Common myeloid progenitor, CD34-positive (primary cell): Measurements from ENCODE around the gene KIF4A.
"Not testable (repeated sequence)": the region's sequence is repeated elsewhere in the genome, so short reads cannot be mapped to it uniquely, and the experiment has no call there.

ENCODE experiments used
- CTCF ChIA-PET: fragments of 350-600 bp; sonication (Branson Sonifier 250); formaldehyde crosslinking; loops from one replicate; lab custom pipeline; 2021; ENCODE audit warnings: antibody characterized with exemption; lab: Charles Lee
- POLR2A ChIA-PET: fragments of 350-600 bp; sonication (Branson Sonifier 250); formaldehyde crosslinking; loops from one replicate; lab custom pipeline; 2021; ENCODE audit warnings: antibody characterized with exemption; lab: Charles Lee
- DNase-seq, 3 donors: peaks; one replicate each; pipeline versions ENCODE4 v3.0.0 to v3.0.0-alpha.2; 2013
- H3K27ac ChIP-seq, 2 experiments: 1 replicate in 1 of 2; 2 replicates in 1 of 2; pipeline ENCODE4 v1.7.0; 2013; ENCODE audit warnings: inconsistent platforms in 2 of 2, low read length in 2 of 2, mild to moderate bottlenecking in 2 of 2, low read depth in 1 of 2, moderate library complexity in 1 of 2; ENCODE audit not compliant: severe bottlenecking in 2 of 2, insufficient read depth in 1 of 2, poor library complexity in 1 of 2
- H3K27me3 ChIP-seq, 5 experiments: replicated peaks in 2 of 5; 1 replicate in 3 of 5; 2 replicates in 2 of 5; pipeline versions ENCODE4 v1.6.1 to v1.7.0; 2013; ENCODE audit warnings: low read length in 4 of 5, mild to moderate bottlenecking in 2 of 5, moderate library complexity in 2 of 5, inconsistent platforms in 1 of 5; ENCODE audit not compliant: insufficient read depth in 5 of 5, control insufficient read depth in 4 of 5
- H3K36me3 ChIP-seq, 4 experiments: 1 replicate in 2 of 4; 2 replicates in 2 of 4; pipeline versions ENCODE4 v1.6.1 to v1.7.0; 2013; ENCODE audit warnings: low read length in 3 of 4, control low read depth in 1 of 4, mild to moderate bottlenecking in 1 of 4; ENCODE audit not compliant: control insufficient read depth in 4 of 4, insufficient read depth in 4 of 4
- H3K4me1 ChIP-seq, 4 experiments: 1 replicate in 3 of 4; 2 replicates in 1 of 4; pipeline versions ENCODE4 v1.6.1 to v1.7.1; 2013; ENCODE audit warnings: low read length in 3 of 4, mild to moderate bottlenecking in 3 of 4, control low read depth in 1 of 4, inconsistent platforms in 1 of 4, moderate library complexity in 1 of 4; ENCODE audit not compliant: control insufficient read depth in 4 of 4, insufficient read depth in 4 of 4; ENCODE audit errors: control extremely low read depth in 1 of 4
- H3K4me3 ChIP-seq, 7 experiments: 1 replicate in 4 of 7; 2 replicates in 3 of 7; pipeline versions ENCODE4 v1.5.1 to v1.7.0; 2013; ENCODE audit warnings: mild to moderate bottlenecking in 7 of 7, low read length in 6 of 7, moderate library complexity in 6 of 7, inconsistent platforms in 2 of 7, low read depth in 2 of 7, control low read depth in 1 of 7; ENCODE audit not compliant: insufficient read depth in 4 of 7, control insufficient read depth in 1 of 7; ENCODE audit errors: extremely low read depth in 1 of 7
- H3K9me3 ChIP-seq, 5 experiments: 1 replicate in 4 of 5; 2 replicates in 1 of 5; pipeline versions ENCODE4 v1.6.1 to v1.7.1; 2013; ENCODE audit warnings: low read length in 4 of 5, mild to moderate bottlenecking in 2 of 5, inconsistent platforms in 1 of 5, low read depth in 1 of 5, moderate library complexity in 1 of 5; ENCODE audit not compliant: control insufficient read depth in 4 of 5, insufficient read depth in 2 of 5; ENCODE audit errors: control extremely low read depth in 1 of 5
- WGBS: methylation state at CpG from one replicate; pipeline ENCODE4 v1.1.5; 2013; ENCODE audit not compliant: insufficient coverage; 5-methylcytosine and 5-hydroxymethylcytosine counted together

Gene KIF4A

DNA sequence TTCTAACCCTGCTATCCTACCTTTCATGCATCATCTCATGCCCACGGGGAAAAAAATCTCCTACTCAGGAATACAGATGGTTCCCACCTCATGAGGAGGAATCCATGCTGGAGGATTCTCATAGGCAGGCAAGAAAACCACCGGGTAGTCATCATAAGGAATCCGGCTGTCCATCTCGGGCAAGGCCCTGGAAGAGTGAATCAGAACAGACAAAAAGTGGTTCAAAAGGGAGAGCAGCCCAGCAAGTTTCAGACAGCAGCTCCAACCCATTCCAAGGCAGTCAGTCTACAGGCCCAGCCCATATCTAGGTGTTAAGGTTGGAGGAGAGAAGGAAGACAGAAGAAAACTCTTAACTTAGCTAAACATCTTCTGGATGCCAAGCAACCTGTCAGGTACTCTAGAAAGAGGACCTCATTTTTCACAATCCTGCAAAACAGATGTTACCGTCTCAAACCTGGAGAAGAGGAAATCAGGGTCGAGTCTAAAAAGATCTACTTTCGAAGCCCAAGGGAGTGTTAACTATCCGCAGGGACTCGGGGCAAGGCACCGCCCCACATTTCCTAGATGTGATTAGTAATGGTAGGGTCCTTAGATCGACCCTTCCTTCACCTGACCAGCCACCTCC lies 624 bp upstream of the KIF4A start:
- CTCF ChIA-PET, result no interaction called here
- DNase-seq, result no peak
- POLR2A ChIA-PET, result no interaction called here

DNA sequence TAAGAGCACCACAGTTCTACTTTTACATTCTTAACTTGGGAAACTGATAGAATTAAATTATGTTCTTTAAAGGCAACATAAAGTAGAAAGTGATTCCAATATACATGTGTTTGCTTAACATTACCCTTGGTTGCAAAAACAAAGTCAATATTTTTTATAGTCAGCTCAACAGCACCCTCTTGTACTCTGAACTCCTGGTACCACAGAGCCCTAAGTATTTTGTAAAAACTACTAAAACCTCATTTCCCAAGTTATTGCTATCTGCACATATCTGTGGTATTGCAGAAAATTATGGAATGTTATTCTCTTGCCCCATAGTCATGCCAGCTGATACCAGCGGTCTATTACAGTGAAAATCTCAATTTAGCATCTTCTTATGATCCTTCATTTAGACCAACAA lies 2.9 kb downstream of the KIF4A start:
- no peak overlapping the region for H3K4me3 ChIP-seq
- no CpG with 5 or more reads among the region's 1 CpG for WGBS
- no peaks in the 10 kb centered on the region for H3K9me3 ChIP-seq
- no peak for DNase-seq
- CTCF ChIA-PET, result no interaction called here
- POLR2A ChIA-PET, result no interaction called here
- H3K4me1 ChIP-seq, result peaks cover 0 to 17% (median 4%) of the 10 kb centered on the region in 4 experiments
- peaks cover 0 to 5% (median 0%) of the 10 kb centered on the region in 5 experiments for H3K27me3 ChIP-seq
- H3K36me3 ChIP-seq, result peaks cover 0 to 2% (median 0%) of the 10 kb centered on the region in 4 experiments
- no peak overlapping the region for H3K27ac ChIP-seq

More for the DNA sequence above, 624 bp upstream of the KIF4A start:
- Histone ChIP-seq H3K27me3 (peaks cover 0 to 5% (median 0%) of the 10 kb centered on the region in 5 experiments), H3K4me1 (peaks cover 0 to 17% (median 4%) of the 10 kb centered on the region in 4 experiments), H3K27ac (peak overlapping the region in 1 of 2 experiments; percentile 30), H3K36me3 (peaks cover 0 to 23% (median 10%) of the 10 kb centered on the region in 4 experiments), H3K9me3 (no peaks in the 10 kb centered on the region), H3K4me3 (peak overlapping the region; percentile 69 to 90 (median 75))
- WGBS, result 82% methylated on average over 7 of the region's 11 CpGs

DNA sequence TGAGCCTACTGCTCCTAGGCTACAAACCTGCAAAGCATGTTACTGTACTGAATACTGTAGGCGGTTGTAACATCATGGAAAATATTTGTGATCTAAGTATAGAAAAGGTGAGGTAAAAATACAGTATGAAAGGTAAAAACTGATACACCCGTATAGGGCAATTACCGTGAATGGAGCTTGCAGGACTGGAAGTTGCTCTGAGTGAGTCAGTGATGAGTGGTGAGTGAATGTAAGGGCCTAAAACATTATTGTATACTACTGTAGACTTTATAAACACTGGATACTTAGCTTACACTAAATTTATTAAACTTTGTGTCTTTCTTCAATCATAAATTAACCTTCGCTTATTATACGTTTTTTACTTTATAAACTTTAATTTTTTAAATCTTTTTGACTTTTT lies 3.7 kb downstream of the KIF4A start:
- H3K27me3 ChIP-seq, result peaks cover 0 to 5% (median 0%) of the 10 kb centered on the region in 5 experiments
- H3K36me3 ChIP-seq, result no peaks in the 10 kb centered on the region
- ChIA-PET POLR2A (no interaction called here), CTCF (no interaction called here)
- DNase-seq, result no peak
- no peak overlapping the region for H3K4me3 ChIP-seq
- 83% methylated on average over 2 of the region's 5 CpGs for WGBS
- H3K4me1 ChIP-seq, result peaks cover 0 to 17% (median 4%) of the 10 kb centered on the region in 4 experiments
- H3K9me3 ChIP-seq, result no peaks in the 10 kb centered on the region
- H3K27ac ChIP-seq, result no peak overlapping the region

DNA sequence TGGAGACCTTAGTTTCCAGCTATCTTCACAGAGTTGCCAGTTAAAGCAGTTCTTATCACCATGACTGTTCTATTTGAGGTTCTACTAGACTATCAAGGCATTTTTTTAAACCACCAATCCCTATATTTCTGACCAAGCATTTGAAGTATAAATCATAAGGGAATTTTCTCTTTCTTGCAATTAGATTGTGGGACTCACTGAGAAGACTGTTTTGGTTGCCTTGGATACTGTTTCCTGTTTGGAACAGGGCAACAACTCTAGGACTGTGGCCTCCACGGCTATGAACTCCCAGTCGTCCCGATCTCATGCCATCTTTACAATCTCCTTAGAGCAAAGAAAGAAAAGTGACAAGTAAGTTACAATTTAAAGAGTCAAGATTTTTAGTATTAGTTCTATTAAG lies 11.8 kb downstream of the KIF4A start:
- H3K36me3 ChIP-seq, result peaks cover 0 to 7% (median 2%) of the 10 kb centered on the region in 4 experiments
- DNase-seq, result peak in 1 of 3 donors; percentile 4
- CTCF ChIA-PET, result no interaction called here
- H3K9me3 ChIP-seq, result no peaks in the 10 kb centered on the region
- POLR2A ChIA-PET, result no interaction called here
- H3K27ac ChIP-seq, result no peak overlapping the region
- H3K27me3 ChIP-seq, result no peaks in the 10 kb centered on the region
- no peak overlapping the region for H3K4me3 ChIP-seq
- H3K4me1 ChIP-seq, result no peaks in the 10 kb centered on the region
- WGBS, result no CpG with 5 or more reads among the region's 3 CpGs

DNA sequence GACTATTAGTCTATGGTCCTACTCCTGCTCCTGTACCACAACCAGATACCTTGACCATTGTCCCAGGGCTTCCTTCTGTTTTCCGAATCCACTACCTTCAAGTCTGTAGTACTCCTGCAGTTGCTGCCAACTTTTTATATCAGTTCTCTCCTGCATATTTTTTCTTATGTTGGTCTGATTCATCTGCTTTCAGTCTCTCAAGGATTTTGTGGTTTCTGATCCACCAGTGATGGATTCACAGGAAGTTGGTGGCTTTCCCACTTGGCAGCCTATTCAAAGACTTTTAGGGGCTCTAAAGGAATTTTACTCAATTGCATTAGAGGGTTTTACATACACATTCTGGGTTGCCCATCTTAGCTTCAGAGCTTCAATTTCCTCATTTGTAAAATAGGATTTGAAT lies 23.6 kb downstream of the KIF4A start:
- H3K36me3 ChIP-seq, result peaks cover 0 to 8% (median 2%) of the 10 kb centered on the region in 4 experiments
- H3K27ac ChIP-seq, result no peak overlapping the region
- H3K27me3 ChIP-seq, result no peaks in the 10 kb centered on the region
- no peaks in the 10 kb centered on the region for H3K9me3 ChIP-seq
- H3K4me1 ChIP-seq, result peaks cover 0 to 2% (median 0%) of the 10 kb centered on the region in 4 experiments
- ChIA-PET POLR2A (no interaction called here), CTCF (no interaction called here)
- DNase-seq, result no peak
- WGBS, result 88% methylated on average over 1 of the region's 1 CpG
- H3K4me3 ChIP-seq, result no peak overlapping the region

DNA sequence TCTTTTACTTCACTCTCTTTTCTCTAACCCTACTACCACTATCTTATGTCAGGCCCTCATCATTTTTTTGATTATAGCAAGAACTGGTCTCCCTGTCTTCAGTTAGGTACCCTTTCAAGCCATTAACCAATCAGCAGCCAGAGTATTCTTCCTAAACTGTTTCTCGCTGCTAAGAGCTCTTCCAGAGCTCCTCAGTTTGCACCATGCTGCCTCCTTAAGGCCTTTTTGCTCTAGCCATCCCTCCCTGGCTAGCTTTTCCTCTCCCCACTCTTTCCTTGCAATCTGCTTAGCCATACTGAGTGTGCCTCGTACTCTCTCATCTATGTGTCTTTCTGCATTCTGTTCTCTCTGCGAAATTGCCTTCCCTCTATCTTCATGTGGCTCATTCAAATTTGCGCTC lies 32.9 kb downstream of the KIF4A start:
- no peaks in the 10 kb centered on the region for H3K36me3 ChIP-seq
- H3K4me3 ChIP-seq, result no peak overlapping the region
- no peaks in the 10 kb centered on the region for H3K27me3 ChIP-seq
- WGBS, result 96% methylated on average over 4 of the region's 4 CpGs
- no peaks in the 10 kb centered on the region for H3K4me1 ChIP-seq
- H3K9me3 ChIP-seq, result no peaks in the 10 kb centered on the region
- POLR2A ChIA-PET, result no interaction called here
- no peak for DNase-seq
- CTCF ChIA-PET, result no interaction called here
- H3K27ac ChIP-seq, result no peak overlapping the region

DNA sequence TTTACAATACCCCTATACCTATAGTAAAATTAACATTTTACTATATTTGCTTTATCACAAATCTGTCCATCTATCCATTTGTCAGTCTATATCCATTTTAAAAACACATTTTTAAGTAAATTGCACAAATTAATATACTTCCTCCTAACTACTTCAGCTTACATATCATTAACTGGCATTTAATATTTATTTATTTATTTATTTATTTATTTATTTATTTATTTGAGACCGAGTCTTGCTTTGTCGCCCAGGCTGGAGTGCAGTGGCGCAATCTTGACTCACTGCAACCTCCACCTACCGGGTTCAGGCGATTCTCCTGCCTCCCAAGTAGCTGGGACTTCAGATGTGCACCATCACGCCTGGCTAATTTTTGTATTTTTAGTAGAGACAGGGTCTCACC lies 33.7 kb downstream of the KIF4A start:
- CTCF ChIA-PET, H3K4me1 ChIP-seq, H3K36me3 ChIP-seq, H3K27ac ChIP-seq, H3K9me3 ChIP-seq, H3K27me3 ChIP-seq, H3K4me3 ChIP-seq, DNase-seq, POLR2A ChIA-PET: not testable (repeated sequence)
- WGBS, result 83% methylated on average over 5 of the region's 6 CpGs
